Neural cell (in vitro differentiated cells): Measurements from ENCODE around the gene FHL2.

Source experiments
- CTCF ChIP-seq: fragments of 450-650 bp; IDR thresholded peaks from 2 replicates; pipeline ENCODE4 v1.5.1; 2014; ENCODE audit warnings: antibody characterized with exemption, mild to moderate bottlenecking, moderate library complexity; ENCODE audit not compliant: poor library complexity, severe bottlenecking
- EP300 ChIP-seq: fragments of 450-650 bp; conservative IDR thresholded peaks from 2 replicates; pipeline ENCODE4 v1.6.1; 2014; ENCODE audit warnings: antibody characterized with exemption, mild to moderate bottlenecking, moderate library complexity; ENCODE audit not compliant: poor library complexity, severe bottlenecking
- EZH2 ChIP-seq: fragments of 200-600, 300-800 bp; shearing (Covaris generic), sonication (generic); IDR thresholded peaks from 2 replicates; pipeline ENCODE4 v1.6.1; 2014; ENCODE audit warnings: antibody characterized with exemption, low read length, borderline replicate concordance, mild to moderate bottlenecking; ENCODE audit not compliant: insufficient read depth, poor library complexity, severe bottlenecking
- POLR2AphosphoS5 ChIP-seq: IDR thresholded peaks from 2 replicates; pipeline ENCODE4 v1.6.1; 2012

- TF ChIP-seq EP300 (no peak), EZH2 (no peak), POLR2AphosphoS5 (no peak), CTCF (no peak)
Observed at GRCh38 chr2:105432044-105432399, 33.2 kb upstream of the FHL2 start.
